Left hindlimb (tissue), 1 donor: ENCODE data around the gene NLGN1.

ENCODE experiments used
- DNase-seq: peaks from one replicate; pipeline ENCODE4 v3.0.0-alpha.2; 2018

Gene NLGN1

GRCh38 chr3:173732237-173732636 is 334.7 kb downstream of the NLGN1 start:
- no peak for DNase-seq

- DNase-seq, result no peak
These were observed 335.6 kb downstream of the NLGN1 start for GRCh38 chr3:173733029-173733652.

- no peak for DNase-seq
These were observed 336.9 kb downstream of the NLGN1 start for GRCh38 chr3:173734473-173734872.

GRCh38 chr3:173734895-173735294 is 337.4 kb downstream of the NLGN1 start:
- DNase-seq, result no peak

DNA sequence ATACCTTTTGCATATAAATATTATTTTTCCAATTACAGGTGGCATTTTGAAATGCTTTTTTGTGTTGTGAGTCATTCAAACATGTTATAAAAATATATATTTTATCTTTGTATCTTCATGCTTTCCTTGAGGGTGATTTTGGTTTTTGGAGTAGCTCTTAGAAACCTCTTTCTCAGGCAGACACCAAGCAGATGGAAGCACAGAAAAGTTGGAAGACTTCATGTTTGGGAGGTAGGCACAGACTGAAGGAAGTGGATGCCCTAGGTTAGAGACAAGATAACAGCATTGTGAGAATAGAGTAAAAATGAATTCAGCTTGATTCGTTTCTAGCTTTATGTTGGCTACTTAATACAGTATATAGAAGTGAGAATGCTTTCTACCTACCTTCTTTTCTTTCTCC is 338.3 kb downstream of the NLGN1 start:
- DNase-seq, result no peak

GRCh38 chr3:173737167-173737808 is 339.7 kb downstream of the NLGN1 start:
- DNase-seq, result no peak

GRCh38 chr3:173739726-173740125 is 342.2 kb downstream of the NLGN1 start:
- DNase-seq, result no peak

DNA sequence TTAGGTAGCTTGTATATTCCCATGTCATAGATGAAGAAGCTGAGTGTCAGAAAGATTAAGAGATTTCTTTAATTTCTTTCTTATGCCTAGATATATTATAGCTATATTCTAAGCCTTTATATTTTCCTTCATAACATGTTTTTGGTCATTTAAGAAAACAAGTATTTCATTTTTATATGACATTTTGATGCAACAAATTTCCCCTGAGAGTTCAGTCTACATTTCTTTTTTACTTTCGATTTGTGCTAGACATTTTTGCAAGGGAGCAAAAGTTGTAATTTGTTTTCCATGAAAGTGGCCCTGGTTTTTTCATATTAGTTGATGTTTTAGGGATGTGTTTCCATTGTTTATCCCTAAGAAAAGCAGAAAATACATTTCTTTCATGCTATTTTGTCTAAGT is 344.9 kb downstream of the NLGN1 start:
- DNase-seq, result no peak

DNA sequence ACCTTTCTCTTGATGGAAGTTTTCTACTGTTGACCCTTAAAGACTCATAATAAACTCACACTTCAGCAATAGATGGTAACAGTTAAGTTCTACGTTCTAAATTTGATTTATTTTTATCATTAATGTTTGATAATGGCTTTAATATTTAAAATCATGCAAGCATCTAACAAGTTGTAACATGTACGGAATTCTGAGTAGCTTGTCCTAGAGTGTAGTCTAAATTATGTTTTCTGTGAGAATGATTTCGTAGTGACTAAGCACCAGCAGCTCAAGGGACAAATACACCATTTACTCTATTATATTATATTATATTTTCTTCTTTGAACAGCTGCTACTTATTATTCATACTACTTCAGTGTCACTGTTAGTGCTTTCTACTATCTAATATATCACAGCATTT is 345.6 kb downstream of the NLGN1 start:
- no peak for DNase-seq

- DNase-seq, result no peak
These were observed 346.0 kb downstream of the NLGN1 start for GRCh38 chr3:173743516-173743915.

DNA sequence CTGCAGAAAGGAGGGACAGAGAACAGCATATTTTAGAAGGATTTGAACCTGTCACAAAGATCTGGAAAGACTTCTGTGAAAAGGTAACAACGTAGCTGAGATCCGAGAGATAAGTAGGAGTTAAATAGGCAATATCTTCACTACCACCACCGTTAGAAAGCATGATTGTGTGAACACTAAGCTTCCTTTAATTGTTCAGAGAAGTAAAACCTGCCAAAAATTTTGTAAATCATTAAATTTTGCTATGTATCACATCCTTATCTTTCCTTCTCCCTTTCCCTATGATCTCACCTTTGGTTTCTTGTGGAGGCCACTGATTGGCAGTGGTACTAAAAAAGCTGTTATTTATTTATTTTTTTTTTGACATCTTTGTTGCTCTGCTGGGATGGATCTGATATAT is 346.9 kb downstream of the NLGN1 start:
- no peak for DNase-seq

GRCh38 chr3:173744895-173745294 is 347.4 kb downstream of the NLGN1 start:
- no peak for DNase-seq

- DNase-seq, result no peak
These were observed 348.6 kb downstream of the NLGN1 start for GRCh38 chr3:173745952-173746682.

DNA sequence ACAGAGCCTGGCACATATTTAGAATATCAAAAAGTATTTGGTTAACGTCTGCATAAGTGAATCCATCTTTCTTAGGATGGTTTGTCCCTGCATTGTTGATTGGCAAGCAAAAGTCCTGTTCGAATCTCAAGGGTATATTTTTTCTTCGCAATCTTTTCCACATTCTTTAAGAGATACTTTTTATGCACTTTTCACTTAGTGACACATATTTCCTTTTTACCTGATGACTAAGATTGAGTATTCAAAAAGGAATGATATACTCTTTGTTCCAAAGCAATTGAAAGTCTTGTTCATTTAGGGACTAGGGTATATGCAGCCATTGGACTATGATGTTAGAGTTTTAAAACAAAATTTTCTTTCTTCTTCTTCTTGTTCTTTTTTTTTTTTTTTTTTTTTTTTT is 349.9 kb downstream of the NLGN1 start:
- no peak for DNase-seq

DNA sequence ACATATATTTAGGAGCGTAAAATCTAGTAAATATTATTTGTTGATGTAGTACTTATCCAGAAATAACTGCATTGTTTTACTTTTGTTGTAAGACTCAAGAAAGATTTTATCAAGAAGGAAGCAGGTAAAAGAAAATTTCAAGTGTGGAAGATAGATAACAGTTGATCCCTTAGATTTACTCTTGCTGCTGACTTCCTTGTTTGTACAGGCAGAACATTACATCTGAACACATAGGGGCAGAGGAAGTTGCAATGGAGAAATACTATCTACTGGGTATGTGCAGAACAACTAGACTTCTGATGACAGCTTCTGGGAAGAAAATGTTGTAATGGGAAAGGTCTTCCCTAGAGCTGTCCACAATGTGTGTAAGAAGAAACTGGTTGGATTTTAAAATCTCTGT is 350.6 kb downstream of the NLGN1 start:
- DNase-seq, result no peak

DNA sequence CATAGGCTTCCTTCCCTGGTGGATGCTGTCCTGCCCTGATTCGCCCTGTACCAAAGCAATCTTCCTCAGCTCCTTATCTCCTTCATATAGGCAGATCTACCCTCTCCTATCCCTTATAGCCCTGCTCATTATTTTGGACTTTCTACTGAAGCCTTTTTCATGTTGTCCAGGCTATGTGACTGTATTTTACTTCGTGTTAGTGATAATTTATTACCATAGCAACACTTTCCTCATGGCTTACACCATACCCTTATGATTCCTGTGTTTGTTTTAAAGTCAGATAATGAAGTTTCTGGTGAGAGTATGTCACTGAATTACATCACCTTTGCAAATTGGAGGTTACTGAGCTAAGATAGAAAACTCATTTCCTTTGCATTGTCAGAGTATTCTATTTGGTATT is 352.6 kb downstream of the NLGN1 start:
- DNase-seq, result no peak

- no peak for DNase-seq
These were observed 353.0 kb downstream of the NLGN1 start for GRCh38 chr3:173750591-173750990.

DNA sequence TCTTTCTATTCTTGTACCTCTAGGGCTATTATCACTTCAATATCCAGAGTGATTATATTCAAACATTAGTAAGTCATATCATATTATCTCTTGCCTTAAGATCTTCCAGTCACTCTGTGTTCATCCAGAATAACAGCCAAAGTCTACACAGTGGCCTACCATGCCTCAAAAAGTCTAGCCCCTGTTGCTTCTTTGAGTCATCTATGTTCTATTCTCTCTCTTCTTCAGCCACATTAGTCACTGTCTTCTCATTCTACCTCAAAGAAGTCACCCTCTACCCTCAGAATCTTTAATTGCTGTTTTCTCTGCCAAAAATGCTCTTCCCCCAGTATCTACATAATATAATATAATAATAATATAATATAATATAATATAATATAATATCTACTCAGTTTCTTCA is 356.0 kb downstream of the NLGN1 start:
- DNase-seq, result no peak

GRCh38 chr3:173755161-173755560 is 357.6 kb downstream of the NLGN1 start:
- DNase-seq, result no peak

GRCh38 chr3:173761161-173761560 is 363.6 kb downstream of the NLGN1 start:
- no peak for DNase-seq

DNA sequence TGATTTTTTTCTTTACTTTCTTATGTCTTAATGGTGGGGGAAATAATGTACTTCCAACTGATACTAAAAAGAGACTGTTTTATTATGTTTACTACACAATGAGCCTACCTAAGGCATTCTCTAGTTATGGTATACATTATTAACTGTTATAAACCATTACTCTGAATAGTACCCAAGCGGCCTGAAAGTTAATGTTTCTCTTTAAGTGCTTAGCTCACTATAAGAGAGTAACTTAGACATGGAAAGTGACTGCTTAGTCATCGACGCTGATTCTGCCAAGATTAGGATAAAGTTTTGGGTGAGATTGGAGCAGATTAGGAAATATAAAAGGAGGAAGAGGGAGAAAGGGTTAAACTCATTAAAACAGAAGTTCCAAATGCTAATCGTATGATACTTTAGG is 365.0 kb downstream of the NLGN1 start:
- DNase-seq, result no peak

GRCh38 chr3:173770011-173770410 is 372.5 kb downstream of the NLGN1 start:
- DNase-seq, result no peak

DNA sequence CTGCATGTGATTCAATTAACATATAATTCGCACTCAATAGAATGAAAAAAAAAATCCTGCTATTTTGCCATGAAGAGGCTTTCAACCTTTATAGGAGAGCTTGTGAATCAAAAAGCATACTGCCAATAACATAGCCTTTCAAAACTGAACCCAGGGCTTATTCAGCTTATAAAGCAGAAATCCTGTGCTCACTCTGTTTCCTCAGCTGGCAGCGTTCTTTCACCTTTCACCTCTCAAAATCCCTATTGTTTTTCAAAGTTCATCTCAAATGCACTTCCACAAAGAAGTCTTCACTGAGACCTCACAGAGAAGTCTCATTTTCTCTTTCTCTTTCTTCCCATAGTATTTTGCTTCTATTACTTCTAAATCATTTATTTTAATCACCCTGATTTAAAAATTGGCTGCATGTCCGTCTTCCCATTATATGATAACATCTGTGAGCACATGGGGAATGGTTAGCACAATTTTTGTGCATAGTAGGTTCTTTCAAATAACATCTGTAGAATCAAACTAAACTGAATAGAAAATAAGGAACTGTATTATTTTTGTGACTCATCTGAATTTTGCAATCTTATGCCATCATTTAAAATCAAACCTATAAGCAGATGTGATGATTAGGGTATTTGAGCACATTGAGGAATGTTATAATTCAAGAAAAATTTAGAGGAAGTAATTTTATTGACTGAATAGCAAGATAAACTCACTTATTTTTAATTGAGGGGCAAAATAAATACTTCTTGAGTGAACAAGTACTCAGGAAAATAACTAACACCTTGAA is 373.4 kb downstream of the NLGN1 start:
- no peak for DNase-seq

GRCh38 chr3:173773800-173774199 is 376.3 kb downstream of the NLGN1 start:
- no peak for DNase-seq
